GM12878 (cell line): ENCODE results near the gene UBC. TPM values are rescaled to one million over a fixed set of nuclear protein-coding genes. Genes with fewer than 3 reads are reported as not detected.

Source experiments
- ATF3 ChIP-seq: IDR thresholded peaks from 2 replicates; pipeline ENCODE4 v1.6.1; 2011; ENCODE audit warnings: low read depth, mild to moderate bottlenecking, low read length, moderate library complexity, borderline replicate concordance; ENCODE audit errors: extremely low read depth
- CTCF ChIP-seq, 3 experiments: IDR thresholded peaks in 2 of 3; conservative IDR thresholded peaks in 1 of 3; 2 replicates each; pipeline ENCODE4 v1.5.1; 2011; ENCODE audit warnings: low read depth in 3 of 3, low read length in 3 of 3, mild to moderate bottlenecking in 3 of 3, control low read depth in 2 of 3, moderate library complexity in 2 of 3, inconsistent platforms in 1 of 3, mixed read lengths in 1 of 3; ENCODE audit not compliant: control insufficient read depth in 2 of 3, insufficient read depth in 1 of 3; ENCODE audit errors: extremely low read depth in 1 of 3
- FOXM1 ChIP-seq: IDR thresholded peaks from 2 replicates; pipeline ENCODE4 v1.6.1; 2012; ENCODE audit warnings: low read depth, mild to moderate bottlenecking, inconsistent platforms, low read length, moderate library complexity
- LARP7 ChIP-seq: fragments of 450-650 bp; IDR thresholded peaks from 2 replicates; pipeline ENCODE4 v1.6.1; 2017; ENCODE audit warnings: mild to moderate bottlenecking
- MAX ChIP-seq: IDR thresholded peaks from 2 replicates; pipeline ENCODE4 v1.6.1; 2012; ENCODE audit warnings: low read depth, low read length, improper control_type of control experiment
- NFYA ChIP-seq: IDR thresholded peaks from 2 replicates; pipeline ENCODE4 v1.6.1; 2011; ENCODE audit warnings: low read depth, mild to moderate bottlenecking, low read length, improper control_type of control experiment, borderline replicate concordance
- RAD51 ChIP-seq: fragments of 450-650 bp; IDR thresholded peaks from 2 replicates; pipeline ENCODE4 v1.6.1; 2016; ENCODE audit warnings: moderate library complexity, mild to moderate bottlenecking, inconsistent platforms
- SMAD5 ChIP-seq: IDR thresholded peaks from 2 replicates; pipeline ENCODE4 v1.6.1; 2016; ENCODE audit warnings: antibody characterized with exemption, low read depth
- SMARCA5 ChIP-seq: fragments of 450-650 bp; IDR thresholded peaks from 2 replicates; pipeline ENCODE4 v1.6.1; 2017; ENCODE audit warnings: mild to moderate bottlenecking
- SPI1 ChIP-seq: IDR thresholded peaks from 2 replicates; pipeline ENCODE4 v1.6.1; 2011; ENCODE audit warnings: low read depth, mild to moderate bottlenecking, low read length, moderate library complexity, borderline replicate concordance; ENCODE audit not compliant: insufficient read depth
- TCF12 ChIP-seq: IDR thresholded peaks from 2 replicates; pipeline ENCODE4 v1.6.1; 2011; ENCODE audit warnings: low read depth, mild to moderate bottlenecking, low read length
- WRNIP1 ChIP-seq: IDR thresholded peaks from 2 replicates; pipeline ENCODE4 v1.6.1; 2011; ENCODE audit warnings: low read depth, low read length, improper control_type of control experiment, borderline replicate concordance
- YBX1 ChIP-seq: fragments of 450-650 bp; IDR thresholded peaks from 2 replicates; pipeline ENCODE4 v1.6.1; 2016; ENCODE audit warnings: antibody characterized with exemption
- ZBTB11 ChIP-seq: fragments of 450-650 bp; formaldehyde crosslinking; IDR thresholded peaks from 2 replicates; pipeline ENCODE4 v1.5.0; 2022; ENCODE audit warnings: mild to moderate bottlenecking, missing genetic modification characterization
- ZBTB4 ChIP-seq: fragments of 450-650 bp; formaldehyde crosslinking; IDR thresholded peaks from 2 replicates; pipeline ENCODE4 v1.4.0; 2022; ENCODE audit warnings: mild to moderate bottlenecking, moderate library complexity
- ZNF622 ChIP-seq: fragments of 450-650 bp; IDR thresholded peaks from 2 replicates; pipeline ENCODE4 v1.6.1; 2017; ENCODE audit warnings: mild to moderate bottlenecking, inconsistent platforms
- ZSCAN29 ChIP-seq: fragments of 450-650 bp; IDR thresholded peaks from 2 replicates; pipeline ENCODE4 v1.6.1; 2017; ENCODE audit warnings: mild to moderate bottlenecking, moderate library complexity
- ZZZ3 ChIP-seq: IDR thresholded peaks from 2 replicates; pipeline ENCODE4 v1.6.1; 2011; ENCODE audit warnings: low read depth; ENCODE audit not compliant: control insufficient read depth, insufficient read length
- polyA plus RNA-seq, 11 experiments: library from polyadenylated mRNA; depleted of rRNA in 4 of 11; unstranded in 6 of 11; stranded (reverse) in 5 of 11; fragments of >200 nt; fragmentation: Nextera tagmentation in 4 of 11; fragmentation: Illumina TruSeq in 1 of 11; extraction: Ambion mirVana in 4 of 11; extraction: Trizol in 1 of 11; gene quantifications; 1 replicate in 1 of 11; 2 replicates in 10 of 11; pipeline versions ENCODE4 v1.2.1 to v1.2.3, GENCODE V29; 2011 to 2016; ENCODE audit warnings: inconsistent platforms in 2 of 11, missing spikeins in 2 of 11, low read depth in 1 of 11
- total RNA-seq, 4 experiments: library from RNA; depleted of rRNA in 3 of 4; stranded (reverse); fragments of >200 nt in 3 of 4; fragmentation: Illumina TruSeq in 1 of 4; extraction: Trizol in 1 of 4; gene quantifications; 2 replicates each; pipeline versions ENCODE4 v1.2.1 to v1.2.3, GENCODE V29; 2013 to 2021

Gene UBC
- total and polyA plus RNA-seq, 10 of the 15 experiments (the other 5 are each of a cell fraction or from before 2014, with no cell fraction given) = 653 to 1,666 (median 874) TPM

- no peak for TF ChIP-seq CTCF (IDR thresholded peaks at IDR 0.05 in 2 of 3, conservative IDR thresholded peaks at IDR 0.05 in 1 of 3; ENCODE audit: control insufficient read depth in 2 of 3, extremely low read depth in 1 of 3, insufficient read depth in 1 of 3, low read depth in 3 of 3, low read length in 3 of 3)
- TF ChIP-seq SMAD5 = no peak; the same call in 1 of the 2 replicates
- TF ChIP-seq ZSCAN29 = peak; percentile 82; the same call in 1 of the 2 replicates
- no peak for TF ChIP-seq LARP7
- TF ChIP-seq SMARCA5 = peak; percentile 96
- TF ChIP-seq SPI1 = peak; percentile 75
- TF ChIP-seq ZBTB4 = no peak
- no peak for TF ChIP-seq ZBTB11 (CRISPR knock-in tag)
- TF ChIP-seq ATF3 = no peak
- no peak for TF ChIP-seq NFYA
- TF ChIP-seq FOXM1 = no peak
- TF ChIP-seq WRNIP1 = peak; percentile 93; the same call in 1 of the 2 replicates
- no peak for TF ChIP-seq ZZZ3
- TF ChIP-seq MAX = peak; percentile 82
- no peak for TF ChIP-seq YBX1
- no peak for TF ChIP-seq ZNF622
- peak; percentile 93 for TF ChIP-seq TCF12
- TF ChIP-seq RAD51 = no peak; the same call in 1 of the 2 replicates
These were observed 7.0 kb upstream of the UBC start (continued) for GRCh38 chr12:124921200-124922031.
